Esophagus muscularis mucosa (tissue), 3 donors: ENCODE results near the gene RNU6-1.

ENCODE experiments used
- POLR2A ChIP-seq: fragments of 450-650 bp; IDR thresholded peaks from one replicate; pipeline ENCODE4 v1.6.1; 2017; ENCODE audit warnings: antibody characterized with exemption, moderate library complexity, mild to moderate bottlenecking, low read depth
- TF ChIP-seq, protein P1 (sequence below), 3 experiments: fragments of 200-600 bp in 2 of 3; fragments of 450-650 bp in 1 of 3; sonication (generic) in 2 of 3; IDR thresholded peaks; one replicate each; pipeline ENCODE4 v1.5.1; 2017 to 2019; ENCODE audit warnings: antibody characterized with exemption in 3 of 3, mild to moderate bottlenecking in 2 of 3, moderate library complexity in 1 of 3

GRCh38 chr15:67821784-67822440 lies 17.9 kb downstream of the RNU6-1 start:
- TF ChIP-seq, protein P1, sequence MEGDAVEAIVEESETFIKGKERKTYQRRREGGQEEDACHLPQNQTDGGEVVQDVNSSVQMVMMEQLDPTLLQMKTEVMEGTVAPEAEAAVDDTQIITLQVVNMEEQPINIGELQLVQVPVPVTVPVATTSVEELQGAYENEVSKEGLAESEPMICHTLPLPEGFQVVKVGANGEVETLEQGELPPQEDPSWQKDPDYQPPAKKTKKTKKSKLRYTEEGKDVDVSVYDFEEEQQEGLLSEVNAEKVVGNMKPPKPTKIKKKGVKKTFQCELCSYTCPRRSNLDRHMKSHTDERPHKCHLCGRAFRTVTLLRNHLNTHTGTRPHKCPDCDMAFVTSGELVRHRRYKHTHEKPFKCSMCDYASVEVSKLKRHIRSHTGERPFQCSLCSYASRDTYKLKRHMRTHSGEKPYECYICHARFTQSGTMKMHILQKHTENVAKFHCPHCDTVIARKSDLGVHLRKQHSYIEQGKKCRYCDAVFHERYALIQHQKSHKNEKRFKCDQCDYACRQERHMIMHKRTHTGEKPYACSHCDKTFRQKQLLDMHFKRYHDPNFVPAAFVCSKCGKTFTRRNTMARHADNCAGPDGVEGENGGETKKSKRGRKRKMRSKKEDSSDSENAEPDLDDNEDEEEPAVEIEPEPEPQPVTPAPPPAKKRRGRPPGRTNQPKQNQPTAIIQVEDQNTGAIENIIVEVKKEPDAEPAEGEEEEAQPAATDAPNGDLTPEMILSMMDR (IDR thresholded peaks at IDR 0.05), result no peak
- TF ChIP-seq POLR2A, result no peak
